PFSK-1 (cell line): Measurements from ENCODE around the gene CD302.

Experiments
- FOXP2 ChIP-seq: optimal IDR thresholded peaks from 2 replicates; pipeline ENCODE3; 2011; ENCODE audit warnings: borderline replicate concordance, control low read depth, inconsistent platforms; ENCODE audit not compliant: insufficient read depth; ENCODE audit errors: extremely low read length, extremely low read depth
- POLR2AphosphoS5 ChIP-seq: IDR thresholded peaks from 2 replicates; pipeline ENCODE4 v1.6.1; 2012; ENCODE audit warnings: low read depth, mild to moderate bottlenecking, control low read depth, low read length, moderate library complexity
- SIN3A ChIP-seq: IDR thresholded peaks from 2 replicates; pipeline ENCODE4 v1.6.1; 2012; ENCODE audit warnings: mild to moderate bottlenecking, low read length, moderate library complexity, borderline replicate concordance; ENCODE audit not compliant: insufficient read depth
- TAF1 ChIP-seq: IDR thresholded peaks from 2 replicates; pipeline ENCODE4 v1.6.1; 2012; ENCODE audit warnings: low read length, control low read depth, borderline replicate concordance; ENCODE audit not compliant: insufficient read depth
- TF ChIP-seq, protein P1 (sequence below), 2 experiments: IDR thresholded peaks; 2 replicates each; pipeline versions ENCODE4 v1.6.1 to v1.8.0; 2011 to 2012; ENCODE audit warnings: low read depth in 2 of 2, low read length in 2 of 2, control low read depth in 1 of 2, inconsistent platforms in 1 of 2, mild to moderate bottlenecking in 1 of 2, moderate library complexity in 1 of 2; ENCODE audit not compliant: insufficient read depth in 1 of 2

DNA sequence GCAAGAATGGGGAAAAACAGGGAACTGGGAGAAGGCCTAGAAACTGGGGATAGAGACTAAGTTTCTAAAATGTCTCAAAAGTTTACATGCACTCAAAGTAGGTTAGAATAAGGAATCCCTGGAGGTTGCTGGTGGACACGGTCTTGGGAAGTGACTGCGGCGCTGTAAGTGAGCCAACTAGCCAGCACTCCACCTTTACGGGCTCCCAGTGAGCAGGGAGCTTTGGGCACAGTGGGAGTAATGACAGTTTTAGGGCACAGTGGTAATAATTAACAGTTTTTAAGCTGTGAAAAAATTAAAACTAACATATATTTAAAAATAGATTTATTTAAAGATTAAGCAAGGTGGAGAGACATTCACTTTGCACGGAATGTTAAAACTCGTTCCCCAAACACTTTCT, 20.9 kb upstream of the CD302 start:
- TF ChIP-seq SIN3A (no peak), TAF1 (no peak), POLR2AphosphoS5 (no peak), FOXP2 (no peak)
- TF ChIP-seq, protein P1, sequence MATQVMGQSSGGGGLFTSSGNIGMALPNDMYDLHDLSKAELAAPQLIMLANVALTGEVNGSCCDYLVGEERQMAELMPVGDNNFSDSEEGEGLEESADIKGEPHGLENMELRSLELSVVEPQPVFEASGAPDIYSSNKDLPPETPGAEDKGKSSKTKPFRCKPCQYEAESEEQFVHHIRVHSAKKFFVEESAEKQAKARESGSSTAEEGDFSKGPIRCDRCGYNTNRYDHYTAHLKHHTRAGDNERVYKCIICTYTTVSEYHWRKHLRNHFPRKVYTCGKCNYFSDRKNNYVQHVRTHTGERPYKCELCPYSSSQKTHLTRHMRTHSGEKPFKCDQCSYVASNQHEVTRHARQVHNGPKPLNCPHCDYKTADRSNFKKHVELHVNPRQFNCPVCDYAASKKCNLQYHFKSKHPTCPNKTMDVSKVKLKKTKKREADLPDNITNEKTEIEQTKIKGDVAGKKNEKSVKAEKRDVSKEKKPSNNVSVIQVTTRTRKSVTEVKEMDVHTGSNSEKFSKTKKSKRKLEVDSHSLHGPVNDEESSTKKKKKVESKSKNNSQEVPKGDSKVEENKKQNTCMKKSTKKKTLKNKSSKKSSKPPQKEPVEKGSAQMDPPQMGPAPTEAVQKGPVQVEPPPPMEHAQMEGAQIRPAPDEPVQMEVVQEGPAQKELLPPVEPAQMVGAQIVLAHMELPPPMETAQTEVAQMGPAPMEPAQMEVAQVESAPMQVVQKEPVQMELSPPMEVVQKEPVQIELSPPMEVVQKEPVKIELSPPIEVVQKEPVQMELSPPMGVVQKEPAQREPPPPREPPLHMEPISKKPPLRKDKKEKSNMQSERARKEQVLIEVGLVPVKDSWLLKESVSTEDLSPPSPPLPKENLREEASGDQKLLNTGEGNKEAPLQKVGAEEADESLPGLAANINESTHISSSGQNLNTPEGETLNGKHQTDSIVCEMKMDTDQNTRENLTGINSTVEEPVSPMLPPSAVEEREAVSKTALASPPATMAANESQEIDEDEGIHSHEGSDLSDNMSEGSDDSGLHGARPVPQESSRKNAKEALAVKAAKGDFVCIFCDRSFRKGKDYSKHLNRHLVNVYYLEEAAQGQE (IDR thresholded peaks at IDR 0.05; ENCODE audit: insufficient read depth in 1 of 2, low read depth in 2 of 2, low read length in 2 of 2): no peak
